HG02588 (cell line): Measurements from ENCODE around the gene SPANXN2.
"Not testable (repeated sequence)": the region's sequence is repeated elsewhere in the genome, so short reads cannot be mapped to it uniquely, and the experiment has no call there.

ENCODE experiments used
- ATAC-seq: cut with Tn5 transposase; IDR thresholded peaks from one replicate; pipeline ENCODE4 v1.9.1; 2021; ENCODE audit warnings: mild to moderate bottlenecking, moderate library complexity; ENCODE audit not compliant: unreplicated experiment

The SPANXN2 gene

GRCh38 chrX:143720652-143721051, at the start of gene SPANXN2:
SPANXN2 (minus strand) TSS chrX:143720752; CDS start chrX:143720668, 84 bp downstream.
- ATAC-seq, result not testable (repeated sequence)

GRCh38 chrX:143768976-143769375, 48.4 kb upstream of the SPANXN2 start:
- no peak for ATAC-seq

- ATAC-seq, result not testable (repeated sequence)
These were observed 47.2 kb upstream of the SPANXN2 start for GRCh38 chrX:143767789-143768188.

- no peak for ATAC-seq
These were observed 37.3 kb upstream of the SPANXN2 start for GRCh38 chrX:143757887-143758286.

GRCh38 chrX:143757375-143757774, 36.8 kb upstream of the SPANXN2 start:
- ATAC-seq, result no peak

GRCh38 chrX:143754183-143754582, 33.6 kb upstream of the SPANXN2 start:
- no peak for ATAC-seq

GRCh38 chrX:143733866-143734265, 13.3 kb upstream of the SPANXN2 start:
- ATAC-seq, result no peak

- no peak for ATAC-seq
These were observed 5.7 kb upstream of the SPANXN2 start for GRCh38 chrX:143726296-143726695.

- ATAC-seq, result no peak
These were observed 19.1 kb downstream of the SPANXN2 start for GRCh38 chrX:143701460-143701859.

GRCh38 chrX:143694885-143695284, 25.7 kb downstream of the SPANXN2 start:
- no peak for ATAC-seq

- no peak for ATAC-seq
These were observed 37.1 kb downstream of the SPANXN2 start for GRCh38 chrX:143683486-143683885.

- ATAC-seq, result no peak
These were observed 45.6 kb downstream of the SPANXN2 start for GRCh38 chrX:143674926-143675325.

GRCh38 chrX:143669395-143669794, 51.2 kb downstream of the SPANXN2 start:
- no peak for ATAC-seq

GRCh38 chrX:143664302-143664701, 56.2 kb downstream of the SPANXN2 start:
- no peak for ATAC-seq

GRCh38 chrX:143663755-143664154, 56.8 kb downstream of the SPANXN2 start:
- ATAC-seq, result no peak
